ENCODE results near the gene ZNF324B.
"Not testable (repeated sequence)": the region's sequence is repeated elsewhere in the genome, so short reads cannot be mapped to it uniquely, and the experiment has no call there.

Gene ZNF324B

DNA sequence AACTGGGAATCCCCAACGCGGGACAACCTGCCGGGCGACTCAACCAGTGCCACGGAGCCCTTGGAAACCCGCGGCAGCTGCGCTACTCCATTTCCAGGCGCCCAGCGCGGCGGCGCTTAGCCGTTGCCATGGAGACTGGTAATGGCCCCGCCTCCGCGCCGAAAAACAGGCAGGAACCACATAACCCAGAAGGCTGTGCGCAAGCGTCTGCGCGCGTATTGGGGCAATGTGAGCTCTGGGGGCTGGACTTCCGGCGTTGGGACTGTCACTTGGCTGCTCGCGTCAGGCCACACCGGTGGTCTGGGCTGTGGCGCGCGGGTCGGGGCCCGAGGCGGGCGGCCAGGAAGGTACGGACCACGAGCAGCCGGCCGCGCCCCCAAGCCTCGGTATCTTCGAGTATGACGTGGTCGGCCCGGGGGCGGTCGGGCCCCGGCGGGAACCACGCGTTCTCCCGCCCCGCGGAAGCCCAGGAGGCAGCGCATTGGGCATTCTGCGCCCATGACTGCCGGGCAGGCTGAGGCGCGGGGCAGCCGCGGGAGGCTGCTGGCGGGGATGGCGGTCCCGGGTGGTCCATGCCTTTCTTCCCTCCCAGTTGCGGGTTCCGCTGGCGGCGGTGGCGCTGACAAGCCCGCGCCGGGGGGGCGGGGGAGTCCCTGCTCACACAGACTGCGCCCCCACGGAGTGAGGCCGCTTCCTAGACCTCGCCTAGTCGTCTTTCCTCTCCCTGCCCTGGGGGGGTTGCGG lies at the start of gene ZNF324B:
ZNF324B (plus strand) TSS at position 265 of the 744 bp plus-strand sequence. CDS start 2,080 bp downstream, outside the sequence.
- DNase-seq: peak; percentile 98

DNA sequence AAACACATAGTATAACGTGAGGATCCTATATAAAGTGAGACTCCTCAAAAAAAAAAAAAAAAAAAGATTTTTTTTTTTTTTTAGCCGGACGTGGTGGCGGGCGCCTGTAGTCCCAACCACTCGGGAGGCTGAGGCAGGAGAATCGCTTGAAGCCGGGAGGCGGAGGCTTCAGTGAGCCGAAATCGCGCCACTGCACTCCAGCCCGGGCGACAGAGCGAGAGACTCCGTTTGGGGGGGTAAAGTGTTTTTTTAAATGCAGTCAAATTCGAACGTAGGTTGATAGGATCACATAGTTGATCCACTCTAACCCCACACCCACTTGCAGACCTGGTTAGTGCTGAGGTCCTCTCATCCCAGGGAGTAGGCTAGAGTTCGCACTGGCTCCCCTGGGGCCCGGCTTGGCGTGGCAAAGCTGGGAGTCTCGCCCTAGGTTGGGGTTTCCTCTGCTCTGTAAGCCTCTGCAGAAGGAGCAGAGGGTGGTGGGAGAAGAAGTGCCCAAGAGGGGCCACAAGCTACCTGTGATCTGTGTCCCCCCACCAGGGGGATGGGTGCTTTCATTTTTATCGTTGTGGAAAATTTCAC lies 49.5 kb upstream of the ZNF324B start:
- no peak for DNase-seq

GRCh38 chr19:58403920-58404478 lies 47.4 kb upstream of the ZNF324B start:
- DNase-seq: not testable (repeated sequence)

DNA sequence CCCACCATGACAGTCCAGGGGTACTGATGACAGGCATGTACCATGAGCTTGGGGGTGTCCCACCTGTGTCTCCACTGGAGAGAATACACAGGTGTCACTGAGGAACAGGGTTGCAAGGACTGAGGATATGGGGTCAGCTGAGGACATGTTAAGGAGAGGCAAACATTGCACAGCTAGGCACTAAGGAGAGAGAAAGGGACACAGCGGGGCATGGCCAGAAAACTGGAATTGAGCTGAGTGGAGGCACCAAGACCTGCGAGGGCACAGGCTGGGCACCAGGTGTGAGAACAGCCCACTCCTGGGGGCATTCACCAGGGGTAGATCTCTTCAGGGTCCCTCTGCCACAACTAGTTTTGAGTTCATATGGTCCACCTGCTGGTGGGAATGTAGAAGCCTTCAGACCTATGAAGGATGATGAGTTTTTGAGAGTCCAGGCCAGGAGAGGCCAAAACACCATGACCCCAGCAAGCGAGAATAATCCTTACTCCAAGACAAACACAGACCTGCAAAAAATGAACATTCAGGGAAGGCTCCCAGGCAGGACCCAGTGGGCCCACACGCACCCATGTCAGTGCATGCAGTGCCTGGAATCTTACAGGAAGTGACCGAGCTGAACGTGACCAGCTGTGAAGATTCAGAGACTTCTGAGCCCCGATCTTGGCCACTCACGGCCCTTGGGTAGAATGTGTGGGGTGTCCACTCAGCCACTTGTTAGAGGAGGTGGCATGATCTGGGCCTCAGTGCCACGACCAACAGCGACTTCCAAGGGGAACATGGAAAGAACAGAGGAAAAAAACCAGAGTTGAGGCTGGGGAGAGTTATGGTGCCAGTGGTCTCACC lies 44.4 kb upstream of the ZNF324B start:
- no peak for DNase-seq

GRCh38 chr19:58407658-58408151 lies 43.7 kb upstream of the ZNF324B start:
- peak; percentile 31 for DNase-seq

GRCh38 chr19:58408152-58409009 lies 43.0 kb upstream of the ZNF324B start, which contains the start of gene ZNF584:
ZNF584 (plus strand) TSS chr19:58408649; CDS start chr19:58409148, 499 bp downstream.
- DNase-seq: peak; percentile 97

DNA sequence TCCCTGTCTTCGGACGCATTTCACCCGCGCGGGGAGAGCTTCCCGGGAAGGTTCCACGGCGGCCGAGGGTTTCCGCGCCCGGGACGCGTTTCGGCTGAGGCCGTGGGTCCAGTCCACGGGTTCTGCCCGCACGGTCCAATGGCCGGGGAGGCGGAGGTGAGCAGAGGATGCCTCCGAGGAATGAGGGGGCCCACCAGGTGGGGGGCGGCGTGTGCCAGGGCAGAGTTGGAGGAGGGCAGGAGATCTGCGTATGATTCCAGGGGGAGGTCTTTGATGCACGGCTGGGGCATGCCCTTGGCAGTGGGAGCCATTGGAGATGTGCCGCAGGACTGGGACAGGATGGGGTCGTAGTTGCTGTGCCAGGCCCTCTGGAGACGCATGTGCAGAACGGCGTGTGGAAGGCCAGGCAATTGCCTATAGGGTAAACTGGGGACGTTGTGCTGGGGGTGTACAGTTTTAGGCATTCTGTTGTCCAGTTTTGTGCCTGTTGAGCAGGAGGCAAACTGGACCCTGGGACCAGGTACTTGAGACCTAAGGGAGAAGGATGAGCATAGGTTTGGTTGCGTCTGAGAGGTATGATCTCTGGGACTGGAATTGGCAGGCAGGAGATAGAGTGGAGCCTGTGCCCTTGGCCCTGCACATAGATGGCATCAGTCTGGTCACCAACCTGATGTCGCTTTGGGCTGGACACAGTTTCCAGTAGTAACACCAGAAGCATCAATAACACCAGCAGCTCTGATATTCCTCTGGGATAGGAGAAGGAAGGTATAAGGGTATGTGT lies 42.2 kb upstream of the ZNF324B start:
- DNase-seq: peak; percentile 49

DNA sequence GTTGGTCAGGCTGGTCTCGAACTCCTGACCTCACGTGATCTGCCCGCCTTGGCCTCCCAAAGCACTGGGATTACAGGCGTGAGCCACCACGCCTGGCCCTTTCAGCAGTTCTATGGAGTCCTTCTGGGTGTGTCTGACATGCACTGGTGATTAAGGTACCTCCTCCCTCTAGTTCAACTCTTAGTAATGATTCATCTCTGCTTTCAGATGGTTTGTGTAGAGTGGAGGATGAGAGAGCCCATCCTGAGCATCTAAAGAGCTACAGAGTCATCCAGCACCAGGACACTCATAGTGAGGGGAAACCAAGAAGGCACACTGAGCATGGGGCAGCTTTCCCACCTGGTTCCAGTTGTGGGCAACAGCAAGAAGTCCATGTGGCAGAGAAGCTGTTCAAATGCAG lies 34.8 kb upstream of the ZNF324B start:
- no peak for DNase-seq

GRCh38 chr19:58417071-58417470 lies 34.4 kb upstream of the ZNF324B start:
- no peak for DNase-seq

GRCh38 chr19:58428617-58429016 lies 22.8 kb upstream of the ZNF324B start:
- DNase-seq: no peak

DNA sequence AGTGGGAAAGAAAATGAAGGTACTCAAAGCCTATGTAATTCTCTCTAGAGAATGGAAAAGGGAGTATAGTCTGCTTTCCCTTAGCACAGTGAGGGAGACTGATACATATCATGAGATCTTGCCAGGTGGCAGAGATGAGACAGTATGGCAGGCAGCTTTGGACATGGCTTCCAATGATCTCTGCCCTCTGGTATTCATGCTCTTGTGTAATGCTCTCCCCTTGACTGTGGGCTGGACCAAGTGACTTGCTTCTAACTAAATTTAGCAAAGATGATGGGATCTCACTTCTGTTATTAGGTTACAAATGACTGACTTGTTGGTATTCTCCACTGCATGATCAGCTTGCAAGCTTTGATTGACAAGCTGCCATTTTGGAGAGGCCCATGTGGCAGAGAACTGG lies 21.7 kb upstream of the ZNF324B start:
- DNase-seq: no peak

GRCh38 chr19:58434217-58434616 lies 17.2 kb upstream of the ZNF324B start:
- DNase-seq: no peak

DNA sequence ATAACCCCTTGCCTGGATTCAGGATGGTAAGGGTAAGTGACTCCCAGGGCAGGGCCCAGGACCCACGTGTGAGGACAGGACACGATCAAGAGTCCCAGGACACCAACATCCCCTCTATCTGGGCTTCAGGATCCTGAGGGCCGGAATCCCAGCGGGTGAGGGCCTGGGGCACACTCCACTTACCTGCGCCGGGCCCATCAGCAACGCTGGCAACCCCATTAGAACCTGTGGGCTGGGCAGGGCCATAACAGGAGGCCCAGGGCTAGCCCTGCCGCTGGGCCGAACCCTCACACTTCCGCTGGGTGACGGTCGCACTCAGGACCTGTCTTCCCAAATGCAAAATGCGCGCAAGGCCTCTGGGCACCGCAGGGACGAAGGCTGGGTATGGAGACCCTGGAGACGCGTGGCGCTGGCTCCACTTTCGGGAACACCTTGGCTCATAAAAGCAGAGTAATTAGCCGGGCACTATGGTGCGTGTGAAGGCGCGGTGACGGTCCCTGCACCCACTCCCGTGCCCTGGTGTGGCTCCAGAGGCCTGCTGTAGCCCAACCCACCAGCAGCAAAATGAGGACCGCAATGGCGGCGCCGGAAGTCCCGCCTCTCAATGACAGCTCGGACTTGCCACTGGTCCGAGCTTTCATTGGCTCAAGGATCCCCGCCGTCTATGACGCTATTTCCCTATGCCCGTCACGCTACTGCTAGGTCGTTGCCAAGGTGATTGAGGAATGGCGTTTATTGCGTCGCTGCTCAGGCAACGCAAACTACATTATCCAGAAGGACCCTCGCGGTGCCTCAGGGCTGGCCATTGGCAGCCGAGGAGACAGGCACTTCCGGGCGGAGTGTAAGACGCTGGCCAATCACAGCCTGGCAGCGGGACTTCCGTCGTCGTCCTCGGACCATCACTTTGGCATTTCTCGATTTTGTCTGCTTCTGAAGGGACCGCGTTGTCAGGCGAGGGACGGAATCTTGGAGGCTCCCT lies 11.6 kb upstream of the ZNF324B start, which contains the start of gene ZNF132:
ZNF132 (minus strand) TSS at position 578 of the 979 bp plus-strand sequence; CDS start at position 246, 332 bp downstream.
- DNase-seq: peak; percentile 99

DNA sequence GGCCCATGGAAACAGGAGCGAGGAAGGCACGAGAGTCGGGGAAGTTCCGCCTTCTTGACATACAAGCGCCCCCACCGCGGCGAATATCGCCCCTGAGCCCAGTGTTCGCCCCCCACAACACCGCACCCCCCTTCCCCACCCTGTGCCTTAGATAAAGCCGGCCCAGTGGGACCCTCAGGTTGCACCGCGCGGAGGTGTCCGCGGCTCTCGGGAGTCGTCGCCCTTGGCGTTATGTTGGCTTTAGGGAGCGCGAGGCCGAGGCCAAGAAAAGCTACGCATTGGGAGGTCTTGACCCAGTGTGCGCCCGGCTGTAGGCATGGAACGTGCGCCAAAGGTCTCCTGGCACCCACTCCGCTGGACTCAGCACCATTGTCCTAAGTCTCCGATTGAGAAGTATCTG lies 10.9 kb upstream of the ZNF324B start:
- no peak for DNase-seq

DNA sequence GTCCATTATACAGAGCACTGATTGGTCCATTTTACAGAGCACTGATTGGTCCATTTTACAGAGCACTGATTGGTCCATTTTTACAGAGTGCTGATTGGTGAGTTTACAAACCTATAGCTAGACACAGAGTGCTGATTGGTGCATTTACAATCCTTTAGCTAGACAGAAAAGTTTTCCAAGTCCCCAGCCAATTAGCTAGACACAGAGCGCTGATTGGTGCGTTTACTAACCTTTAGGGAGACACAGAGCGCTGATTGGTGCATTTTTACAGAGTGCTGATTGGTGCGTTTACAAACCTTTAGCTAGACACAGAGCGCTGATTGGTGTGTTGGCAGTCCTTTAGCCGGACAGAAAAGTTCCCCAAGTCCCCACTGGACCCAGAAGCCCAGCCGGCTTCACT lies 8.4 kb upstream of the ZNF324B start:
- DNase-seq: not testable (repeated sequence)

GRCh38 chr19:58448860-58449259 lies 2.6 kb upstream of the ZNF324B start:
- DNase-seq: not testable (repeated sequence)

GRCh38 chr19:58449980-58450379 lies 1.4 kb upstream of the ZNF324B start:
- DNase-seq: not testable (repeated sequence)

DNA sequence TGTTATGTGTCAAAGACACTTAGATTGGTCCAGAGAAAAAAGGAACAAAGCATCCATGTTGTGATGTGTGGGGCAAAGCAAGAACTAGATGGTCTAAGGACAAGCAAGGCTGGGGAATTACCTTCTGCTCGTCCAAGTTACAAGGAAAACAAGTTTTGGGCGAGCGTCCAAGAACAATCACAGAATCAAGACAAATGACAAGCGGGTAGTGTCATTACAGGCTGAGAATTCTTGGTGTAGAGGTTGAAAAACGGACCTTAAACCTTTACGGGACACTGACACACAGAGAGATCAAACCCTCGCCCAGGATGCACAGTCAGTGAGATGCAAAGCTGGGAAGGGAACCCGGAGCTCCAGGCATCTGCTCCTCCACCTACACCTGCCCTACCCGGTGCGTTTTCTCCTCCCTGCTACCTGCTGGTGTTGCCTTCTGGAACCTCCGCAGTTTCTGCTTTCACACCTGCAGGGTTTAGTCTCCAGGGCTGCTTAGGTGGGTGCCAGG lies 515 bp upstream of the ZNF324B start:
- peak; percentile 88 for DNase-seq

- no peak for DNase-seq
These were observed 2.3 kb downstream of the ZNF324B start for GRCh38 chr19:58453743-58454142.

GRCh38 chr19:58455306-58455705 lies 3.9 kb downstream of the ZNF324B start:
- no peak for DNase-seq

Data from NCI-H748 treated with DMSO at 0.1 percent for 48 hours (cell line).